Measurements from ENCODE around the gene METTL2A.
"Not testable (repeated sequence)": the region's sequence is repeated elsewhere in the genome, so short reads cannot be mapped to it uniquely, and the experiment has no call there.

The METTL2A gene

GRCh38 chr17:62473030-62473982 lies 49.6 kb downstream of the METTL2A start:
- not testable (repeated sequence) for DNase-seq

GRCh38 chr17:62477111-62477510 lies 53.4 kb downstream of the METTL2A start:
- DNase-seq = not testable (repeated sequence)

- peak; percentile 17 for DNase-seq
Measured at GRCh38 chr17:62477718-62478408, 54.2 kb downstream of the METTL2A start.

GRCh38 chr17:62478424-62478879 lies 54.8 kb downstream of the METTL2A start, which contains the start of gene TLK2:
Gene TLK2 (plus strand): TSS chr17:62478825. CDS start chr17:62481126, 2,301 bp downstream.
- peak; percentile 69 for DNase-seq

GRCh38 chr17:62478880-62479638 lies 55.4 kb downstream of the METTL2A start:
- not testable (repeated sequence) for DNase-seq

GRCh38 chr17:62479639-62480258 lies 56.1 kb downstream of the METTL2A start:
- DNase-seq = not testable (repeated sequence)

- not testable (repeated sequence) for DNase-seq
Measured at GRCh38 chr17:62482553-62482952, 58.9 kb downstream of the METTL2A start.

GRCh38 chr17:62490990-62491389 lies 67.3 kb downstream of the METTL2A start:
- DNase-seq = not testable (repeated sequence)

- not testable (repeated sequence) for DNase-seq
Measured at GRCh38 chr17:62493049-62493655, 69.5 kb downstream of the METTL2A start.

- DNase-seq = not testable (repeated sequence)
Measured at GRCh38 chr17:62494073-62494472, 70.4 kb downstream of the METTL2A start.

- DNase-seq = not testable (repeated sequence)
Measured at GRCh38 chr17:62496344-62496743, 72.6 kb downstream of the METTL2A start.

- DNase-seq = not testable (repeated sequence)
Measured at GRCh38 chr17:62498796-62499195, 75.1 kb downstream of the METTL2A start.
